ENCODE results near the gene EFNA4.

Gene EFNA4

GRCh38 chr1:155073377-155074242, 10.1 kb downstream of the EFNA4 start:
- DNase-seq (ENCODE audit: low read depth) = no peak

- no peak for DNase-seq (ENCODE audit: low read depth)
These were observed 12.0 kb downstream of the EFNA4 start for GRCh38 chr1:155075535-155075934.

- DNase-seq (ENCODE audit: low read depth) = no peak
These were observed 12.8 kb downstream of the EFNA4 start for GRCh38 chr1:155076371-155076770.

GRCh38 chr1:155077346-155077745, 13.8 kb downstream of the EFNA4 start:
- no peak for DNase-seq (ENCODE audit: low read depth)

GRCh38 chr1:155077758-155078445, 14.4 kb downstream of the EFNA4 start:
- DNase-seq (ENCODE audit: low read depth) = no peak

- peak; percentile 58 for DNase-seq (ENCODE audit: low read depth)
These were observed 15.1 kb downstream of the EFNA4 start, which contains the start of gene EFNA3 for GRCh38 chr1:155078469-155079209. EFNA3 (plus strand) TSS chr1:155078837; CDS start chr1:155078942, 105 bp downstream.

GRCh38 chr1:155079210-155079486, 15.6 kb downstream of the EFNA4 start:
- no peak for DNase-seq (ENCODE audit: low read depth)

- no peak for DNase-seq (ENCODE audit: low read depth)
These were observed 16.2 kb downstream of the EFNA4 start for GRCh38 chr1:155079487-155080311.

GRCh38 chr1:155080312-155081228, 17.0 kb downstream of the EFNA4 start:
- no peak for DNase-seq (ENCODE audit: low read depth)

GRCh38 chr1:155081472-155082300, 18.1 kb downstream of the EFNA4 start:
- DNase-seq (ENCODE audit: low read depth) = no peak

- DNase-seq (ENCODE audit: low read depth) = no peak
These were observed 18.9 kb downstream of the EFNA4 start for GRCh38 chr1:155082301-155083051.

- DNase-seq (ENCODE audit: low read depth) = no peak
These were observed 19.6 kb downstream of the EFNA4 start for GRCh38 chr1:155083052-155083541.

GRCh38 chr1:155083865-155084721, 20.6 kb downstream of the EFNA4 start:
- no peak for DNase-seq (ENCODE audit: low read depth)

GRCh38 chr1:155084722-155085503, 21.4 kb downstream of the EFNA4 start:
- peak; percentile 84 for DNase-seq (ENCODE audit: low read depth)

GRCh38 chr1:155085504-155086127, 22.1 kb downstream of the EFNA4 start:
- DNase-seq (ENCODE audit: low read depth) = peak; percentile 68

- DNase-seq (ENCODE audit: low read depth) = peak; percentile 73
These were observed 22.7 kb downstream of the EFNA4 start for GRCh38 chr1:155086128-155086741.
